HG02588 (cell line): Measurements from ENCODE around the gene MGLL.

Experiments
- ATAC-seq: cut with Tn5 transposase; IDR thresholded peaks from one replicate; pipeline ENCODE4 v1.9.1; 2021; ENCODE audit warnings: mild to moderate bottlenecking, moderate library complexity; ENCODE audit not compliant: unreplicated experiment

The MGLL gene

DNA sequence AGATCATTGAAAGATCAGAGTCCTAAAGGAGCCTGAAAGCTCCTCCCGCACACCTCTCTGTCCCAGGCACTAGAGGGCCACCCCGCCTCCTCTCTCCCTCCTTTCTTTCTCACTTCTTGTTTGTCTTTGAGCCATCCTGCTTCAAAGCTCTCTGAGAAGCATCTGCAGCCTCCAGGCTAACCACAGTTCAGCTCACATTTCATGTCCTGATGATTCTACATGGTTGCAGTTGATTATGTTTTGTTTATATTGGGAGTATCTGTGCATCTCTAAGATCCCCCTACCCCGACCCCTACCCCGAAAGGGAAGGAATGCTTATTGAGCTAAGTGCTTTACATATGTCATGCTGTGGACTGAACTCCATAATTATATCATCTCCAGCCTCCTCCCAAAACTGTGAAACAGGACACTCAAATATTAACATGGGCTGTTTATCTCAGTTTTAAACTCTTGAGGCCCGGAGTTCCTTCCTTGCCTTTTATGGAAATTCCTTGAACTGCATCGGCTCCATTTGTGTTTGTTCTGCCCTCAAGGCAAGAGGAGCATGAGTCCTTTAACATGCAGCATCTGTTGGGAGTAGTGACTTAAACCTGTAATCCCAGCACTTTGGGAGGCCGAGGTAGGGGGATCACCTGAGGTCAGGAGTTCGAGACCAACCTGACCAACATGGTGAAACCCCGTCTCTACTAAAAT lies 30.9 kb downstream of the MGLL start:
- ATAC-seq = no peak

GRCh38 chr3:127790882-127791183 lies 31.5 kb downstream of the MGLL start:
- ATAC-seq = no peak

DNA sequence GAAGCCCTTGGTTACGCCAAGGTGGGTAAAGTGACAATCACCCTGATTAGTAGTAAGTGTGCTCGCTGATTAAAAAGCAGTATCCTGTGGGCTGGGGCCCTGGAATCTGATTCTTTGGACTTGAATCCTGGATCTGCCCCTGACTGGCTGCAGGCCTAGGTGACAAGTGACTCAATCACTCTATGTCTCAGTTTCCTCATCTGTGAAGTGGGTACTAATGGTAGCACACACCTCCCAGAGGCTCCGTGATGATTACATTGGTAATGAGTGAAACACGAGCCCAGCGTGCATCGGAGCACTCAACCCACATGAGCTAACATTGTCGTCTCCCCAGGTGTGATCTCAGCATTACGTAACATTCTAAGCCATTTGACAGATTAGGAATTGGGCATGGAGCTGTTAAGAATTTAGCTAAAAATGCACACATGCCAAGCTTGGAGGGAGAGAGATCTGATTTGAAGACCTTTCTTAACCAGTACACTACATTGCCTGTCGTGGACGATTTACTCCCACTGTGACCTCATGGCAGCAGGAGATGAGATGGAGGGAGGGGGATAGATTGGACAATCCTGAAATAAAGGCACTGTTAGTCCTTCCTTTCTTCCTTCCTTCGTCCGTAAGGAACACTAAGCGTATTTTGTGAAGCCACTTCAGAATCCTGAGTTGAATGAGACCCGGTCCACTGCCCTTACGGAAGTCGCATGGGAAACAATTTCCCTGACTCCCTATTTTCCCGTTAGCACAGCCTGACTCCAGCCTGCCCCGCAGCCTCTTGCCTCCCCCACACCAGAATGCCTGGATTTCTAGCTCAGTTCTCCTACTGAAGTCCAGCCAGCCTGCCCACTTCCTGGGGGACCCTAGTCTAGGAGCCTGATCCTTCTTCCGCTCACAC lies 32.1 kb downstream of the MGLL start:
- no peak for ATAC-seq

GRCh38 chr3:127789051-127789450 lies 33.3 kb downstream of the MGLL start:
- no peak for ATAC-seq

- ATAC-seq = no peak
Measured at GRCh38 chr3:127788451-127788909, 33.8 kb downstream of the MGLL start.

DNA sequence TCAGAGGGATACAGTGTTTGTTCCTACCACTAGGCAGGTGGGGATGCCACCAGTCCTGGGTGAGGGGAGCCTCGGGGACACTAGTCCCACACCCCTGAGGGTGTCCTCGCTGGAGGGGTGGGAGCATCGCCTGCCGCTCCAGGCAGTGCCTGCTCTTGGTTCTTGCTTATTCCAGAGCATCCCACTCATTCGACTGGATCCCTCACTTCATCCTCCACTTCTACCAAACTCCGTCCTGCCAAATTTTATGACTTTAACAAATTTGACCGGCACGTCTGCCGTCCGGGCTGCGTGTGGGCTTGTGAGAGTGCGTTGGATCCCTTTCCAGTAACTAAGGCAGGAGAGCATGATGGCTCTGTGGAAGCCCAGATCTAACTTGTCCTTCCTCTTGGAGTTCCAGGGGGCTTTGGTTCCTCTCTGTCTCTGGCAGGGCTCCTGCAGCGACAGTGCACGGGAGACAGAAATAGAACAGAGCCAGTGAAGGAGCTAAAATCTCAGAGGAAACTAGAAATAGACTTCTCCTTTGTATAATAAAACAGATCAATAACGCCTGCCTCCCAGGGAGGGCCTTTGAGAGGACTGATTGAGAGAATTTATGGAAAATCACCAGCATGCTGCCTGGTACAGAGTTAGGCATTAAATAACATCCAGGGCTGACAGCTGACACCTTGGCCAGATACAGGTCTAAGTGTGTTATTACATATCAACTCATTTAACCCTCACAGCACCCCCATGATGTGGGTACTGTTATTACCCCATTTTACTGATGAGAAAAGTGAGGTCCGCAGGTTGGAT lies 34.5 kb downstream of the MGLL start:
- no peak for ATAC-seq

- ATAC-seq = no peak
Measured at GRCh38 chr3:127787071-127787490, 35.2 kb downstream of the MGLL start.

GRCh38 chr3:127786353-127787070 lies 35.8 kb downstream of the MGLL start:
- no peak for ATAC-seq

DNA sequence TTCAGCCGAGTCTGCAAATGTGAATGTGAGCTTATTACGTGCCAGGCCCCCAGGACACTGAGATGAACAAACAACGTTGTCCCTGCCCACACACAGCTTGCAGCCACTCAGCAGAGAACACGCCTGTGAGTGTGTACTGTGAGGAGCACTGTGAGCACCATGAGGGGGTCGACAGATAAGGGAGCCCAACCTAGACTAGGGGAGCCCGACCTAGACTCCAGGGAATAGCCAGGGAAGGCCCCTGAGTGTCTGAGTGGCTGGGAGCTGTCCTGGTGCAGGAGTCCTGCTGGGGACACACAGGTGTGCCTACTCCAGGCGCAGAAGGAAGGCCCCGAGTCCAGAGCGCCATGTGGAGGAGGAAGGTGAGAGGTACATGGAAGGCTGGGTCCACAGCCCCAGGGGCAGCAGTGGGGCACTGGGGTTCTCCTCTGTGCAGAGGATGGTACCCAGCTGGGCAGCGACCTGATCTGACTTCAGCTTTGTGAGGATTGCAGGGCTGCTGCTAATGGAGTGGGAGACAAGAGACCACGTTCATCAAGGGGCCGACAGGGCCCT lies 36.5 kb downstream of the MGLL start:
- no peak for ATAC-seq

DNA sequence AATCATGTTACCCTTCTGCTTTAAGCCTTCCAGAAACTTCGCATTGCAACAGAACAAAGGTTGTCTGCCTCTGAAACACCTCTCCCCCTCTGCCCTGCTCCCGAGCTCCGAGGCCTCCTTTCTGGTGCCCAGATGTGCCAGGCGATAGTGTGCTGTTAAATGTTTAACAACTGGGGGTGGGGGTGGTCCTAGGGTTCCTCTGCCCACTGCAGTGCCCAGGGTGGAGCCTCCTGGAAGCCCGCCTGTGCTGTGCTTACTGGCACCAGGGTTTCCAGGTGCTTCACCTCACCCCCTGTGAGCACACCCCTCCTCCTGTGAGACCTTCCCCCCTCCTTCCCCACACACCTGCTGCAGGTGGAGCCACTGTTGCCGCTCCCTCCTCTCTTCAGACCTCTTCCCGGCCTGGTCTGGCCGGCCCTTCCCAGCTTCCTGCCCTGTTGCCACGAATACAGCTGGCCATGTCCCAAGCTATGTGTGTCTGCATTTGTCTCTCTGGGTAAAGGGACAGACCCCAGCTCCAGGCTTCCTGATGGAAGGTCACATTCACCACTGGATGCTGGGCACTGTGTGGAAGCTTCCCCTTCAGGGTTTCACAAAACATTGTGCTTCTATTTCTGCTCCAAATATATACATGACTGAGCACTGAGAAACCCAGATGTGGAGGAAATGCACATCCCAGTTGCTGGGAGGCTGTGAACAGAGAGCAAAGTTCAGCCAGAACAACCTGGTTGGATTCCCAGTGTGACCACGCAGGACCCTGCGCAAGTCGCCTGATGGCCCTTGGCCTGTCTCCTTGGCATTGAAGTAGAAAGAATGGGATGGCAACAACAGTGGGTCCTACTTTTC lies 37.2 kb downstream of the MGLL start:
- ATAC-seq = no peak

GRCh38 chr3:127784283-127784682 lies 38.0 kb downstream of the MGLL start:
- no peak for ATAC-seq

GRCh38 chr3:127783642-127784160 lies 38.6 kb downstream of the MGLL start:
- no peak for ATAC-seq

GRCh38 chr3:127783166-127783565 lies 39.1 kb downstream of the MGLL start:
- no peak for ATAC-seq

- no peak for ATAC-seq
Measured at GRCh38 chr3:127781411-127782001, 40.8 kb downstream of the MGLL start.

DNA sequence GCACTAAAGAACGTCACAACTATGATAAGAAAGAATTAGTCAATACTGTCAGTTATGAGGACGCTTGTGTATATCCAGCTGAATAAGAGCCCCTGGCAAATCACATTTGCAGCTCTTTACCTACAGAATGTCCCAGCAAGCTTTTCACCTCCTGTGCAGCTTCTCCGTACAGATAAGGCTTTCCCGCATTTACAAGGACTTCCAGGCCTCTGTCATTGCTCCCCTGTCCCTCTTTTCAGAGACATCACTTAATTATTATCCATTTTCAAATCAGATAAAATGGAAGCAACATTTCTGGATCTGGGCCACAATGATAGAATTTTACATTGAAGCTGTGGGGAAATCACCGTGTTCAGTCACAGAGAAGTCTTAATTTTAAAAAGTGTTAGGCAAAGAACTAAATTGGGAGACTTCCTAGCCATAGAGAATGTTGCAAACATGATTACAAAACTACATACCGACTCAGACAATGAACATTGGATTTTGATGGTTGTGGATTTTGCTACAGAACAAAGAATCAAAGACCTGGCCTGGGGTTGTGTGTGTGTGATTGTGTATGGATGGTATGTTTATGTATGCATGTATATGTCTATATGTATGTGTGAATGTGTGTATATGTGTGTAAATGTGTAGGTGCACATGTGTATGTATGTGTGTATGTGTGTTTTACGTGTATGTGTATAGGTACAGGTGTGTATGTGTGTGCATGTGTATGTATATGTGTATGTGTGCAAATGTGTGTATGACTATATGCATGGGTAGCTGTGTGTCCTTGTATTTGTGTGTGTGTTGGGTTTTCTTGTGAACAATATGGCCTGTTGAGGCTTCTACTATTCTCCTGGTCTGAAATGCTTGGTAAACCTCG lies 41.5 kb downstream of the MGLL start:
- ATAC-seq = no peak

DNA sequence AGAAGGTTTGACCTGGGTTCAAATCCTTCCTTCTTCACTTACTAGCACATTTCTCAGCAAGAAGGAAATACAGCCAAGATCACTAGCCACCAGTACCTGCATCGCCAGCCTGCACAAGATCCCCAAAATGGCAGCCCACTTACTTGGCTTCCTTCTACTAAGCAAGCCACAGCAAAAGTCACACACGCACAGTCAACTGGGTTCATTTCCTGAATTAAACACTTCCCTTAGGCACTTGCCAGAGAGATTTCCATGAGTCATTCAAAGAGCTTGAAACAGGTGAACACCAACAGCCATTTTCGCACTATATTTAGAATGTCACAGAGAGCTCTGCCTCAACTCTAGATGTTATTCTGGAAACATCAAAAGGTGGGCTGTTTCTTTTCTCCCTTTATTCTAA lies 42.6 kb downstream of the MGLL start:
- no peak for ATAC-seq

DNA sequence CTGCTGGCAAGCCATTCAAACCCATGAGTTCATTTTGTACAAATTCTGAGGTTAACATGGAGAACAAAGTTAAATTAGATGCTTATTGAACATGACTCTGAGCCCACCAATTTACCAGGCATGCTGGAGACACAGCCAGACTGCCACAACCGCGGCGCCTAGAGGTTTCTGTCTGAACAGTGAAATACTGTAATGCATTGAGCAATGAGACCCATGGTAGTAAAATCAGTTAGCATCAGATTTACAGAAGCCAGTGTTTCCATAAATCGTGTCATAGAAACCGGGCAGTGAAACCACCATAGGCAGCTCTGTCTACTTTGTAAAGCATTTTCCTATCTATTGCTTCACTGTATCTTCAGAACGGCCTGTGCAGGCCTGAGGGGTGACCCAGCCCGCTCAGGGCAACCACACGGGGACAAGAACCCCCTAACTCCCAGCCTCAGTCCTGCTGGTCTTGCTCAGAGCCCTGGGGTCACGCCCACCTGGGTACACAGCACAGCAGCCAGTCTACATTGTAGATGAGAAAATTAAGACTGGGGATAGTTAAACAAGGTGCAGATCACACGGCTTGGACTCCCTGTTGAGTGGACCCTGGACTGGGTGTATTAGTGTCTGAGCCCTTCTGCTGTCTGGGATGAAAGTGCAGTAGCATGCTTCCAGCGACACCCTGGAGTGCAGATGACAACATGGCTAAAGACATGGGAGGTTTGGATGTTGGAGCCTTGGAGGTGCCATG lies 44.2 kb downstream of the MGLL start:
- no peak for ATAC-seq
